ENCODE results near the gene MMP17. TPM values are rescaled to one million over a fixed set of nuclear protein-coding genes. Genes with fewer than 3 reads are reported as not detected.

MMP17 gene
- total RNA-seq, 2 donors from 2014 or later, result not detected

DNA sequence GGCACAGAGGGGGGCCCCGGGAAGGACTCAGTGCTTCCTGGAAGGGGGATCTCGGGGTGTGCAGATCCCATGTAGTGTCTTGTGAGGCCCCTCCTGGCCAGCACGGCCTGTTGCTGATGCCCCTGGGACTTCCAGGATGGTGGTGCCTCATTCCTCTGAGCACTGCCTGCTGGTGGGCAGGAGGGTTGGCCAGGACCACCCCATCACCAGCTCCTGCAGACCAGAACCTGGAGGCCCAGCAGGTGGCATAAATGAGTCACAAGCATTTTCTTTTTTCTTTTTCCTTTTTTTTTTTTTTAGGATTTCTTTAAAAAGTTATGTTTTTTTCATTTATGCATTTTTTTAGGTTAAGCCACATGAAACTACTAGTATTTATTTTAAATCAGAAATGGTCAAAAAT is 8.0 kb downstream of the MMP17 start:
- DNase-seq (no peak), ATAC-seq (replicated peaks in 1 of 2) (no peak)
- Mint-ChIP-seq H3K9me3 (no peaks in the 10 kb centered on the region), H3K4me1 (ENCODE audit: low read depth) (peaks cover 4% of the 10 kb centered on the region), H3K27me3 (ENCODE audit: low read depth) (peaks cover 14% of the 10 kb centered on the region), H3K36me3 (ENCODE audit: insufficient read depth in 2 of 2) (no peaks in the 10 kb centered on the region), H3K27ac (no peak overlapping the region), H3K4me3 (no peak overlapping the region)

DNA sequence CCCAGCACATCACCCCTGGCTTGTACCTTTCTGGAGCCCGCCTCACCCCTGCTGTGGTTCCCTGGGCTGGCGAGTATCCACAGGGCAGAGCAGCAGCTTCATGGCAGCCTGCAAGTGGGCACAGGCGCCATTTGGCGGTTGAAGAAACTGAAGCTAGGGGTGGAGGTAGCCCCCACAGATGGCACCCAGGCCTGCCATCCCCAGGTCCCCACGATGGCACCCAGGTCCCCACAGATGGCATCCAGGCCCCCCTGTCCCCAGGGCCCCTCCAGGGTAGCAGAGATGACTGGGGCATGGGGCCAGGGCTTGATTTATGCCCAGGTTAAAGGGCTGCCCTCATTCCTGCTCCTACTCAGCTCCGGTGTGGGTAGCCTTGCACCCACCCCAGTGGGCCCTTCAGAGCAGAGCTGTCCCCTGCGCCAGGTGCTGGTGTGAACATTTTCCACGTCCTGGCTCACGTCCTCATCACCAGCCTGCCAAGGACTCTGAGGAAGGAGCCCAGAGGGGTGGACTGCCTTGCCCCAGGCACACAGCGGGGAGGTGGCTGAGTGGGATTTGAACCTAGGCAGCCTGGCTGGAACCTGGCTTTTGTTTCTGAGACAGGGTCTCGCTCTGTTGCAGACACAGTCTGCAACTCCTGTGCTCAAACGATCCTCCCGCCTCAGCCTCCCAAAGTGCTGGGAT is 8.7 kb downstream of the MMP17 start:
- no peak overlapping the region for H3K4me3 Mint-ChIP-seq
- no peak for ATAC-seq (replicated peaks in 1 of 2)

DNA sequence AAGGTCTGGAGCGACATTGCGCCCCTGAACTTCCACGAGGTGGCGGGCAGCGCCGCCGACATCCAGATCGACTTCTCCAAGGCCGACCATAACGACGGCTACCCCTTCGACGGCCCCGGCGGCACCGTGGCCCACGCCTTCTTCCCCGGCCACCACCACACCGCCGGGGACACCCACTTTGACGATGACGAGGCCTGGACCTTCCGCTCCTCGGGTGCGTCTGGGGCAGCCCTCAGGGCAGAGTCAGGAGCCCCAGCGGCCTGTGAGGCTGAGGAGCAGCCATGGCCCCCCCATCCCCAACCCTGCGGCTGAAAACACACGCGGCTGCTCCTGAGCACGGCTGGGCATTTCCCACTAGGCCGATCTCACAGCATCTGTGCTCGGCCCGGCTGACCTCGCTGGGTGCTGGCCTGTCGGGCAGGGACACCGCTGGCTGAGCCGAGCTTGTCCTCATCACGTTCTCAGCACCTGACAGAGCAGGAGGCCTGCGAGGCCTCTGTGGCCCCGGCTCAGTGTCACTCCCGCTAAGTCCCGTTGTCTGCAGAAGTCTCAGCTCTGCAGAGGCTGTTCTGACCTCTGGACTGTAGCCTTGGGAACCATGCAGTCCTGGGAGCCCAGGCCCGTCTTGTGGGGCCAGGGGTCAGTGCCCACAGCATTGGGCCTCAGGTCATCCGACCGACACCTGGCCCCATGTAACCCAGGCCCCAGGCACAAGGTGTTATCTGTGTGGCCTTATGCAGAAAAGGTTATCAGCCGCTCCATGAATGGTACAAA is 12.6 kb downstream of the MMP17 start:
- H3K4me3 Mint-ChIP-seq, result no peak overlapping the region
- no peak overlapping the region for H3K27ac Mint-ChIP-seq
- no peaks in the 10 kb centered on the region for H3K27me3 Mint-ChIP-seq (ENCODE audit: low read depth)
- H3K9me3 Mint-ChIP-seq, result no peaks in the 10 kb centered on the region
- no peaks in the 10 kb centered on the region for H3K4me1 Mint-ChIP-seq (ENCODE audit: low read depth)
- H3K36me3 Mint-ChIP-seq (ENCODE audit: insufficient read depth in 2 of 2), result no peaks in the 10 kb centered on the region
- DNase-seq, result no peak
- no peak for ATAC-seq (replicated peaks in 1 of 2)

More for the DNA sequence above, 8.7 kb downstream of the MMP17 start:
- Mint-ChIP-seq H3K27me3 (ENCODE audit: low read depth) (peaks cover 10% of the 10 kb centered on the region), H3K36me3 (ENCODE audit: insufficient read depth in 2 of 2) (no peaks in the 10 kb centered on the region), H3K27ac (no peak overlapping the region), H3K9me3 (no peaks in the 10 kb centered on the region), H3K4me1 (ENCODE audit: low read depth) (no peaks in the 10 kb centered on the region)
- no peak for DNase-seq

DNA sequence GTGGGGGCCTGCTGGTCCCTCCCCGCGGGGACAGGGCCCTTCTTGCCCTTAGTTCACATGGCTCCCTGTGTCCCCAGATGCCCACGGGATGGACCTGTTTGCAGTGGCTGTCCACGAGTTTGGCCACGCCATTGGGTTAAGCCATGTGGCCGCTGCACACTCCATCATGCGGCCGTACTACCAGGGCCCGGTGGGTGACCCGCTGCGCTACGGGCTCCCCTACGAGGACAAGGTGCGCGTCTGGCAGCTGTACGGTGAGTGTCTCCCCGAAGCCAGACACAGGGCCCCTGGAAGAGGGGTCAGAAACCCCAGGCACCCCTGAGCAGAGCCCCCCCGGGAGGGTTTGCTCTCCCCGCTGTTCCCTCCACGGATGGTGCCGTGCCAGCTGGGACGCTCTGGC is 13.4 kb downstream of the MMP17 start:
- Mint-ChIP-seq H3K27ac (no peak overlapping the region), H3K9me3 (no peaks in the 10 kb centered on the region), H3K4me1 (ENCODE audit: low read depth) (no peaks in the 10 kb centered on the region), H3K36me3 (ENCODE audit: insufficient read depth in 2 of 2) (no peaks in the 10 kb centered on the region), H3K4me3 (no peak overlapping the region), H3K27me3 (ENCODE audit: low read depth) (no peaks in the 10 kb centered on the region)
- ATAC-seq (replicated peaks in 1 of 2) (no peak), DNase-seq (no peak)

DNA sequence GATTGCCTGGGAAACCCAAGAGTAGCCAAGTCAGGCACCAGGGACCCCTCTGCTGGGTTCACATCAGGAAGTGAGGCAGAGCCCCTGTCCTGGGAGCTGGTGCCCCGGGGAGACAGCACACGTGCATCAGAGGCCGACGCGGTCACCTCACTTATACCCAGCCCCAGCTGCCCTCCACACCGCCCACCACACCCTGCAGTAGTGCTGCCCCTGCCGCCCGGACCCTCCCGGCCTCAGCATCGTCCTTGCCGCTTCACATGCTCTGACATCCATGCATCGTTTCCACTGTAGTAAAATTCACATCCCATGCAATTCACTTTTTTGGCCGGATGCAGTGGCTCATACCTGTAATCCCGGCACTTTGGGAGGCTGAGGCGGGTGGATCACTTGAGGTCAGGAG is 14.0 kb downstream of the MMP17 start:
- ATAC-seq (replicated peaks in 1 of 2), result no peak
- Mint-ChIP-seq H3K4me1 (ENCODE audit: low read depth) (no peaks in the 10 kb centered on the region), H3K27ac (no peak overlapping the region)

DNA sequence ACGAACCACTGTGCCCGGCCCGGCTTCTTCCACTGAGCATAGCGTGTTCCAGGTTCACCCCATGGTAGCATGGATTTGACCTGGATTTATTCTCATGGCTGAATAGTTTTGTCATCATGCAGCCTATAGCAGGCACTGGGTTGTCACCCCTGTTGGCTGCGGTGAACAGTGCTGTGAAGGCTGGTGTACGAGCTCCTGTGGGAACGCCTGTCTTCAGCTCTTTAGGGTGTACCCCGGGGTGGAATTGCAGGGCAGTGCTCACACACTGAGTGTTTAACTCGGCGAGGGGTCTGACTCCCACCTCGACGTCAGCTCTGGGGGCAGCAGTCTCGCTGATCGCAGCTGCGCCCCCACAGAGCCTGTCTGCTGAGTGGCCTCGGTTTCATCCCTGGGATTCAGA is 15.3 kb downstream of the MMP17 start:
- H3K27ac Mint-ChIP-seq, result no peak overlapping the region
- no peak for DNase-seq
- no peaks in the 10 kb centered on the region for H3K9me3 Mint-ChIP-seq
- H3K4me1 Mint-ChIP-seq (ENCODE audit: low read depth), result no peaks in the 10 kb centered on the region
- H3K27me3 Mint-ChIP-seq (ENCODE audit: low read depth), result no peaks in the 10 kb centered on the region
- no peaks in the 10 kb centered on the region for H3K36me3 Mint-ChIP-seq (ENCODE audit: insufficient read depth in 2 of 2)
- no peak overlapping the region for H3K4me3 Mint-ChIP-seq
- no peak for ATAC-seq (replicated peaks in 1 of 2)

More for the DNA sequence above, 14.0 kb downstream of the MMP17 start:
- Mint-ChIP-seq H3K36me3 (ENCODE audit: insufficient read depth in 2 of 2) (no peaks in the 10 kb centered on the region), H3K27me3 (ENCODE audit: low read depth) (no peaks in the 10 kb centered on the region), H3K4me3 (no peak overlapping the region), H3K9me3 (no peaks in the 10 kb centered on the region)
- DNase-seq, result no peak

DNA sequence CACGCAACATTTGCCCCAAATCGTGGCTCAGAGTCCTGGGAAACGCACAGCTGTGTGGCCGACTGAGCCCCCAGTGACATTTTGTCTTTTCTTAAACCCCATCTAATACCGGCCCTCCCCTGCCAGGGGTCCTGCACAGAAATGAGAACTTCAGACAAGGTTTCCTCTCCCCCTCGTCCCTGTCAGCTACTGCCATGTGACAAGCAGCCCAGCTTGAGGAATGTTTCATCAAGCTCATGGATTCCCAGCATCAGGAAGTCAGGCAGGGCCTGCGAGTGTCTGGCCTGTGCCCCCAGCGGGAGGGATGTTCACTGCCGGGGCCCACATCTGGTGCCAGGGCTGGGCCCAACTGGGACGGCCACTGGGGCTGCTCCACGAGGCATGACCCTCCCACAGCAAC is 15.9 kb downstream of the MMP17 start:
- no peaks in the 10 kb centered on the region for H3K27me3 Mint-ChIP-seq (ENCODE audit: low read depth)
- H3K4me3 Mint-ChIP-seq, result no peak overlapping the region
- no peaks in the 10 kb centered on the region for H3K4me1 Mint-ChIP-seq (ENCODE audit: low read depth)
- H3K9me3 Mint-ChIP-seq, result no peaks in the 10 kb centered on the region
- ATAC-seq (replicated peaks in 1 of 2) (no peak), DNase-seq (no peak)
- H3K27ac Mint-ChIP-seq, result no peak overlapping the region
- no peaks in the 10 kb centered on the region for H3K36me3 Mint-ChIP-seq (ENCODE audit: insufficient read depth in 2 of 2)

DNA sequence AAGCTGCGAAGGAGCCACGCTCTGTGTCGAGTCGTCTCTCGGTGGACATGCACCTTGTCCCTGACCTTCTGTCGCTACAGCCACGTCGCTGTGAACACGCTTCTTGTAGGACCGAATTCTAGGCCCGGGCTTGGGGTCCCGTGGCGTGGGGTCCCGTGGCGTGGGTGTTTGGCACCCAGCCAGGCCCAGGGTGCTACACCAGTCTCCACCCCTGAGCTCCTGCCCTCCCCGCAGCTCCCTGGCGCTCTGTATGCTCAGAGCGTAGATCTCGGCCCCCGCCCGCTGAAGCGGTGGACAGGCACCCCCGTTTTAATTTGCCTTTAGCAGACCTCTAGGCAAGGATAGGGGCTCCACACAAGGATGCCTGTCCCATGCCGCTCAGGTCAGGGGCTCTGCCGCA is 16.5 kb downstream of the MMP17 start:
- Mint-ChIP-seq H3K4me3 (no peak overlapping the region), H3K9me3 (no peaks in the 10 kb centered on the region), H3K27me3 (ENCODE audit: low read depth) (no peaks in the 10 kb centered on the region), H3K36me3 (ENCODE audit: insufficient read depth in 2 of 2) (no peaks in the 10 kb centered on the region), H3K4me1 (ENCODE audit: low read depth) (no peaks in the 10 kb centered on the region), H3K27ac (no peak overlapping the region)
- DNase-seq (no peak), ATAC-seq (replicated peaks in 1 of 2) (no peak)

DNA sequence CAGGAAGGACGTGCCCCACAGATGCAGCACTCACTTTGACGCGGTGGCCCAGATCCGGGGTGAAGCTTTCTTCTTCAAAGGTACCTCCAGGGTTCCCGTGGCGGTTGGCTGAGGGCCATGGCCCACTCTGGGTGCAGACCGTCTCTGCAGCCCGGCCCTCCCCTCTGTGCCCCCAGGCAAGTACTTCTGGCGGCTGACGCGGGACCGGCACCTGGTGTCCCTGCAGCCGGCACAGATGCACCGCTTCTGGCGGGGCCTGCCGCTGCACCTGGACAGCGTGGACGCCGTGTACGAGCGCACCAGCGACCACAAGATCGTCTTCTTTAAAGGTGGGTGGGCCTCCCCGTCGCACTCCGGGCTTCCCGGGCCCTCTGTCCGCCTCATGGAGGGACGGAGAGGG is 16.9 kb downstream of the MMP17 start:
- no peak for DNase-seq
- Mint-ChIP-seq H3K27me3 (ENCODE audit: low read depth) (no peaks in the 10 kb centered on the region), H3K9me3 (no peaks in the 10 kb centered on the region), H3K4me1 (ENCODE audit: low read depth) (no peaks in the 10 kb centered on the region), H3K36me3 (ENCODE audit: insufficient read depth in 2 of 2) (no peaks in the 10 kb centered on the region), H3K4me3 (no peak overlapping the region), H3K27ac (no peak overlapping the region)
- ATAC-seq (replicated peaks in 1 of 2), result no peak

DNA sequence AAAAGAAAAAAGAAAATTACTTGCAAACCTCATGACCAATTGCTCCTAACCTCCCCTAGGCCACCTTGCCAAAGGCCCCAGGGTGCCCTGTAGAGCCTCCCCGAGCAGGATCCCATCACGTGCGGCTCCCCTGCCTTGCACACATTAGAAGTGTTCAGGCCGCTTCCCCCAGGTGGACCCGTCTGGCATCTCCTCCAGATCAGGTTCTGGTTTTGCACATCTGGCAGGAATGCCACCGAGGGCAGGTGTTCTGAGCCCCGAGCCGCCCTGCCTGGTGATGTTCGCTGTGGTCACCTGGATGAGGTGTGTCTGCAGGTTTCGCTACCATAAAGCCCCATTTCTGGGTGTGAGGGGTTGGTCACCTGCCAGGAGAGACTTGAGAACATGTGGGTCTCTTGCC is 19.3 kb downstream of the MMP17 start:
- Mint-ChIP-seq H3K4me1 (ENCODE audit: low read depth) (no peaks in the 10 kb centered on the region), H3K9me3 (no peaks in the 10 kb centered on the region), H3K36me3 (ENCODE audit: insufficient read depth in 2 of 2) (no peaks in the 10 kb centered on the region), H3K4me3 (no peak overlapping the region), H3K27me3 (ENCODE audit: low read depth) (no peaks in the 10 kb centered on the region), H3K27ac (no peak overlapping the region)
- DNase-seq (no peak), ATAC-seq (replicated peaks in 1 of 2) (no peak)

DNA sequence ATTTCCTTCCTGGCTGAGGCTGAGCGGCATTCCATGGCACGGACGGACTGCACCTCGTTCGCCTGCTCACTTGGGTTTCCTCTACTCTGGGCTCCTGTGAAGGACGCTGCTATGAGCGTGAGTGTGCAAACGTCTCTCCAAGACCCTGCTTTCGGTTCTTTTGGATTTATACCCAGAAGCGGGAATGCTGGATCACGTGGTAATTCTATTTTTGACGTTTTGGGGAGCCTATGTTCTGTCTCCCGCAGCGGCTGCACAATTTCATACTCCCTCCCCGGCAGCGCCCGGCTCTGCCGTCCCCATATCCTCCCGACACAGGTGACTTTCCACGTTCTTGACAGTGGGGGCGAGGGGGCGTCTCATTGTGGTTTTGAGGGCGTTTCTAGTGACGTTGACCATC is 20.6 kb downstream of the MMP17 start:
- no peak overlapping the region for H3K27ac Mint-ChIP-seq
- no peaks in the 10 kb centered on the region for H3K9me3 Mint-ChIP-seq
- no peaks in the 10 kb centered on the region for H3K36me3 Mint-ChIP-seq (ENCODE audit: insufficient read depth in 2 of 2)

DNA sequence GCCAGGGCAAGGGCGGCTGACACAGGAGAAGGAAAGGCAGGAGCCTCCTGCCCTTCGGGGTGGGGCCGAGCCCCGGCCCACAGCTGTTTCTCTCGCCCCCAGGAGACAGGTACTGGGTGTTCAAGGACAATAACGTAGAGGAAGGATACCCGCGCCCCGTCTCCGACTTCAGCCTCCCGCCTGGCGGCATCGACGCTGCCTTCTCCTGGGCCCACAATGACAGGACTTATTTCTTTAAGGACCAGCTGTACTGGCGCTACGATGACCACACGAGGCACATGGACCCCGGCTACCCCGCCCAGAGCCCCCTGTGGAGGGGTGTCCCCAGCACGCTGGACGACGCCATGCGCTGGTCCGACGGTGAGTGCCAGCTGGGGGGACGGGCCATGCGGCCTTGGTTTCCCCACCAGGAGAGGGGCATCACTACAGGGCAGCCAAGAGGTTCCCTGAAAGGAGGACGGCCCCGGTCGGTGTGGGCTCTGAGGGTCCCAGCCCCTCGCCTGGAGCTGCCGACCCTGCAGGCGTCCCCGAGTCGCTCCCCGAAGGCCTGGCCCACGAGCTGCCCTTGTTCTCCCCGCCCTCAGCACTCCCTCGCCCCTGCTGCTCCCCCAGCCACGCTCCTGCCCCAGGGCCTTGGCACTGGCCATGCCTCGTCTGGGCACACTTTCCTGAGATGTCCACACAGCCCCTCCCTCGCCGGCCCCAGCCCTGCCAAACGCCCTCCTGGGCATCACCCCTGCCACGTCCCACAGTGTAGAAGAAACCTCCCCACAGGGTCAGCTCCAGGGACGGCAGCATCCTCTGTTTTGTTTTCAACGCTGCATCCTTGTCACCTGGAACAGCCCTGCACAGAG is 21.7 kb downstream of the MMP17 start:
- no peak for ATAC-seq (replicated peaks in 1 of 2)
- no peaks in the 10 kb centered on the region for H3K4me1 Mint-ChIP-seq (ENCODE audit: low read depth)
- H3K36me3 Mint-ChIP-seq (ENCODE audit: insufficient read depth in 2 of 2), result no peaks in the 10 kb centered on the region
- no peak overlapping the region for H3K4me3 Mint-ChIP-seq
- H3K27me3 Mint-ChIP-seq (ENCODE audit: low read depth), result no peaks in the 10 kb centered on the region
- H3K27ac Mint-ChIP-seq, result no peak overlapping the region
- DNase-seq, result no peak
- no peaks in the 10 kb centered on the region for H3K9me3 Mint-ChIP-seq

More for the DNA sequence above, 20.6 kb downstream of the MMP17 start:
- no peaks in the 10 kb centered on the region for H3K4me1 Mint-ChIP-seq (ENCODE audit: low read depth)
- no peak for DNase-seq
- ATAC-seq (replicated peaks in 1 of 2), result no peak
- no peak overlapping the region for H3K4me3 Mint-ChIP-seq
- H3K27me3 Mint-ChIP-seq (ENCODE audit: low read depth), result no peaks in the 10 kb centered on the region

DNA sequence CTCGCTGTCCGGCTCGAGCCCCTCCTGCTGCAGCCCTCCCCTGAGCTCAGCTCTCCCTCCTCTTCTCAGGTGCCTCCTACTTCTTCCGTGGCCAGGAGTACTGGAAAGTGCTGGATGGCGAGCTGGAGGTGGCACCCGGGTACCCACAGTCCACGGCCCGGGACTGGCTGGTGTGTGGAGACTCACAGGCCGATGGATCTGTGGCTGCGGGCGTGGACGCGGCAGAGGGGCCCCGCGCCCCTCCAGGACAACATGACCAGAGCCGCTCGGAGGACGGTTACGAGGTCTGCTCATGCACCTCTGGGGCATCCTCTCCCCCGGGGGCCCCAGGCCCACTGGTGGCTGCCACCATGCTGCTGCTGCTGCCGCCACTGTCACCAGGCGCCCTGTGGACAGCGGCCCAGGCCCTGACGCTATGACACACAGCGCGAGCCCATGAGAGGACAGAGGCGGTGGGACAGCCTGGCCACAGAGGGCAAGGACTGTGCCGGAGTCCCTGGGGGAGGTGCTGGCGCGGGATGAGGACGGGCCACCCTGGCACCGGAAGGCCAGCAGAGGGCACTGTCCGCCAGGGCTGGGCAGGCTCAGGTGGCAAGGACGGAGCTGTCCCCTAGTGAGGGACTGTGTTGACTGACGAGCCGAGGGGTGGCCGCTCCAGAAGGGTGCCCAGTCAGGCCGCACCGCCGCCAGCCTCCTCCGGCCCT is 22.8 kb downstream of the MMP17 start:
- DNase-seq (peak; percentile 41 to 44), ATAC-seq (replicated peaks in 1 of 2) (peak; percentile 68 to 76)
- Mint-ChIP-seq H3K27ac (no peak overlapping the region), H3K4me1 (ENCODE audit: low read depth) (no peaks in the 10 kb centered on the region), H3K4me3 (no peak overlapping the region), H3K27me3 (ENCODE audit: low read depth) (no peaks in the 10 kb centered on the region), H3K9me3 (no peaks in the 10 kb centered on the region), H3K36me3 (ENCODE audit: insufficient read depth in 2 of 2) (no peaks in the 10 kb centered on the region)

All from activated T-cell treated with anti-CD3 and anti-CD28 coated beads, Interleukin-2, amount 50 U/mL, for 72 hours (primary cell).